Type B pancreatic cell (in vitro differentiated cells): ENCODE data around the gene HS2ST1. TPM values are rescaled to one million over a fixed set of nuclear protein-coding genes. Genes with fewer than 3 reads are reported as not detected.

Experiments
- DNase-seq: peaks from one replicate; pipeline ENCODE4 v3.0.0; 2021; ENCODE audit warnings: mixed read lengths; ENCODE audit not compliant: unreplicated experiment; ENCODE audit errors: extremely low spot score
- H3K27ac Mint-ChIP-seq: 2 replicates; pipeline ENCODE4 v1.8.0; 2021; ENCODE audit warnings: mild to moderate bottlenecking, mixed read lengths
- H3K27me3 Mint-ChIP-seq: 2 replicates; pipeline ENCODE4 v1.8.0; 2021; ENCODE audit warnings: mixed read lengths
- H3K36me3 Mint-ChIP-seq: 2 replicates; pipeline ENCODE4 v1.8.0; 2021; ENCODE audit warnings: mixed read lengths
- H3K4me1 Mint-ChIP-seq: one replicate; pipeline ENCODE4 v1.8.0; 2021; ENCODE audit warnings: mixed read lengths; ENCODE audit not compliant: unreplicated experiment
- H3K4me3 Mint-ChIP-seq: 2 replicates; pipeline ENCODE4 v1.8.0; 2021; ENCODE audit warnings: mild to moderate bottlenecking, mixed read lengths
- H3K9me3 Mint-ChIP-seq: 2 replicates; pipeline ENCODE4 v1.8.0; 2021; ENCODE audit warnings: mixed read lengths
- total RNA-seq: library from RNA; stranded (reverse); gene quantifications from 2 replicates; pipeline ENCODE4 v1.2.1, GENCODE V29; 2021; ENCODE audit warnings: low replicate concordance
- TF ChIP-seq, protein P1 (sequence below): fragments of 200-600 bp; sonication (generic); conservative IDR thresholded peaks from 2 replicates; pipeline ENCODE4 v1.5.0; 2021; ENCODE audit warnings: antibody characterized with exemption, mild to moderate bottlenecking

HS2ST1 gene
- total RNA-seq, 1 donor from 2014 or later, result 40.3 TPM

DNA sequence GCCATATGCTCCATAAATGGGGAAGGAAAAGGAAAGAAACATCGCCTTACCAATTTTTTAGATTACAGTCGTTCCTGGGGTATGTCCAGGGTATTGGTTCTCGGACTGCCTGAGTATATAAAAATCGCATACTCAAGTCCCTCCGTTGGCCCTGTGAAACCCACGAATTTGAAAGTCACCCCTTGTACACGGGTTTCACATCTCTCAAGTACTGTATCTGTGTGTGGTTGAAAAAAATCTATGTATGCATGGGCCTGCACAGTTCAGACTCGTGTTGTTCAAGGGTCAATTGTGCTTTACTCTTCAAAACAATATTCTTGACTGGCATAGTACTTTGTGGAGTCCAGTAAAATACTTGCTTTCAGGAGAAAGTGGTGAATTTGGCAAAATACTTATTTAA, 171.7 kb downstream of the HS2ST1 start:
- TF ChIP-seq, protein P1, sequence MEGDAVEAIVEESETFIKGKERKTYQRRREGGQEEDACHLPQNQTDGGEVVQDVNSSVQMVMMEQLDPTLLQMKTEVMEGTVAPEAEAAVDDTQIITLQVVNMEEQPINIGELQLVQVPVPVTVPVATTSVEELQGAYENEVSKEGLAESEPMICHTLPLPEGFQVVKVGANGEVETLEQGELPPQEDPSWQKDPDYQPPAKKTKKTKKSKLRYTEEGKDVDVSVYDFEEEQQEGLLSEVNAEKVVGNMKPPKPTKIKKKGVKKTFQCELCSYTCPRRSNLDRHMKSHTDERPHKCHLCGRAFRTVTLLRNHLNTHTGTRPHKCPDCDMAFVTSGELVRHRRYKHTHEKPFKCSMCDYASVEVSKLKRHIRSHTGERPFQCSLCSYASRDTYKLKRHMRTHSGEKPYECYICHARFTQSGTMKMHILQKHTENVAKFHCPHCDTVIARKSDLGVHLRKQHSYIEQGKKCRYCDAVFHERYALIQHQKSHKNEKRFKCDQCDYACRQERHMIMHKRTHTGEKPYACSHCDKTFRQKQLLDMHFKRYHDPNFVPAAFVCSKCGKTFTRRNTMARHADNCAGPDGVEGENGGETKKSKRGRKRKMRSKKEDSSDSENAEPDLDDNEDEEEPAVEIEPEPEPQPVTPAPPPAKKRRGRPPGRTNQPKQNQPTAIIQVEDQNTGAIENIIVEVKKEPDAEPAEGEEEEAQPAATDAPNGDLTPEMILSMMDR, result no peak
- no peaks in the 10 kb centered on the region for H3K4me1 Mint-ChIP-seq
- H3K4me3 Mint-ChIP-seq, result no peak overlapping the region
- H3K27me3 Mint-ChIP-seq, result no peaks in the 10 kb centered on the region
- no peaks in the 10 kb centered on the region for H3K9me3 Mint-ChIP-seq
- H3K27ac Mint-ChIP-seq, result no peak overlapping the region
- no peak for DNase-seq
- H3K36me3 Mint-ChIP-seq, result peaks cover 3% of the 10 kb centered on the region

DNA sequence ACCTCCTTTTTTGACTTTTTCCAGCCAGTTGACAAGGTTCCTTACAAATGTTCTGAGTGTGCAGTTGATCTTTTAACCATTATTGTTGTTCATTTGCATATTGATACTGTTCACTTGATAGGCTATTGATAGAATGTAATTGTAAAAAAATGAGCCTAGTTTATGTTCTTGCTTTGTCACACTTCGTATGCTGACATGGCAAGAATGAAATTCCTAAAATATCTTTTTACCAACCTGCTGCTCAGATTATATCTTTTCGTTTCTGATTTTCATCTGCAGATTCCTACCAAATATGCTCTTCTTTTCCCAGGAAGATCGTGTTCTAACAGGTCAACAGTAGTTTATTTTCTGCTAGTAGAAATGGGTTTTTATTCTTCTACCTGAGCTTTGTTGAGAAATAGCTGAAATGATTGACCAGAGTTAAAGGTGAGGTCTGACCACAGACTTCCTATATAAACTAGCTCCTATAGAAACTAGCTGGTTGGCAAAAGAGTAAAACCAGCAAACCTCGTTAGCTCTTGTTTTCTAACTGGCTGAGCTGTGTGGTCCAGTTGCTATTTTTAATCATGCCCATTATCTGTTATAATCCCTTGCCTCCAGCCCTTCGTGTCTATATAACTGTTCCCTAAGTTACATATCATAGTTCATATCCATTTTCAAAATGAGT, 174.8 kb downstream of the HS2ST1 start:
- Mint-ChIP-seq H3K4me1 (no peaks in the 10 kb centered on the region), H3K36me3 (peaks cover 3% of the 10 kb centered on the region), H3K9me3 (no peaks in the 10 kb centered on the region), H3K4me3 (no peak overlapping the region), H3K27me3 (no peaks in the 10 kb centered on the region), H3K27ac (no peak overlapping the region)
- TF ChIP-seq, protein P1, result no peak
- DNase-seq, result no peak

DNA sequence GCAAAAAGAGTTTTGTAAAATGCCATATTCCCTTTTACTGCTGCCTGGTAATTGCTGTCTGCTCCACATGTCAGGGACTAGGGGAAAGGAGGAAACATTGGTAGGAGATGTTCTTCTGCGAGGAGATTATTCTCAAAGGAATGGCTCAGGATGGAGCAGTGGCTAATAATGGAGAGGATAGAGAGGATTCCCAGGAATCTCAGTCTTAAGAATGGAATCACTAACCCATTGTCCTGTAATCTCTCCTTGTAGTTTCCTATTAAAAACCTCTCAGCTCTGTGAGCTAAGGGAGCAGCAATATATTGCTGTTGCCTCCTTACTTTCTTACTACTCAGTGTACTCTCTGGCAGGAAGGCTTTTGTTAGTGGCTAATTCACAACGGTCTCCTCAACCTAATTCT, 175.4 kb downstream of the HS2ST1 start:
- Mint-ChIP-seq H3K4me3 (no peak overlapping the region), H3K27me3 (no peaks in the 10 kb centered on the region)

DNA sequence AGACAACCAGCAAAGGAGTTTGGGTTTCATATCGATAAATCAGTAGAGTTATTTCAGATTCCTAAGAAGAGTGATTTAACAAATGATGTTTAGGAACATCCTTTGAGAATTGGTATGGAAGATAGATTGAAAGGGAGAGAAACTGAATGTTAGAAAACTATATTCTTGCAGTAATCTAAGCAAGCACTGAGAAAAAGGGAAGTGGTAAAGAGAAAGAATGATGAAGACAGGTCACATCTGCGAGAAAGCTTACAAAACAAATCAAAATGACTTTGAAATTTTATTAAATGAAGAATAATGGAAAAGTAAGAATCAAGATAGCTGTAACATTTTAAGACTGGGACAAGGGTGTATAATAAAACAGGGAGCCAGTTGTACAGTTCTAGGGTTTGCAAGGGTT, 177.0 kb downstream of the HS2ST1 start:
- Mint-ChIP-seq H3K4me3 (no peak overlapping the region), H3K4me1 (no peaks in the 10 kb centered on the region), H3K27ac (no peak overlapping the region), H3K27me3 (no peaks in the 10 kb centered on the region), H3K9me3 (no peaks in the 10 kb centered on the region), H3K36me3 (peaks cover 3% of the 10 kb centered on the region)
- no peak for DNase-seq
- TF ChIP-seq, protein P1, result no peak

More for the DNA sequence above, 175.4 kb downstream of the HS2ST1 start:
- DNase-seq, result no peak
- peaks cover 3% of the 10 kb centered on the region for H3K36me3 Mint-ChIP-seq
- H3K4me1 Mint-ChIP-seq, result no peaks in the 10 kb centered on the region
- no peak overlapping the region for H3K27ac Mint-ChIP-seq
- TF ChIP-seq, protein P1, result no peak
- H3K9me3 Mint-ChIP-seq, result no peaks in the 10 kb centered on the region

DNA sequence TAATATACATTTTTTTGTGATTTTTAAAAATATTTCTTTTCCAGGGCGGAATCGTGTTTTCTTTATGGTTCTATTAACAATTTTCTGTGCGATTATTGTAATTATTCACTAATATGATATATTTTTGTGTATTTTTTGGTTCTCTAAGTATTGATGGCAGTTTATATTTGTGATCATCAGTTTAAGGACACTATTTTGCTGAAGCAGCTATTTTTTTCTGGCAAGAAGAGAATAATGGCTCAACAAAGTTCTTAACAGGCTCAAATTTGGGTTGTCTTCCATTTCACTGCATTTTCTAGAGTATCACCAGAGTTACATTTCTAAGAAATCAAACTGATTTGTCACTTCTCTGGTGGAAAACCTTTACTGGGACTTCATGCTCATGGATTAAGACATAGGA, 178.4 kb downstream of the HS2ST1 start:
- H3K36me3 Mint-ChIP-seq, result peaks cover 9% of the 10 kb centered on the region
- H3K9me3 Mint-ChIP-seq, result peaks cover 3% of the 10 kb centered on the region
- no peaks in the 10 kb centered on the region for H3K27me3 Mint-ChIP-seq
- H3K4me1 Mint-ChIP-seq, result no peaks in the 10 kb centered on the region
- H3K4me3 Mint-ChIP-seq, result no peak overlapping the region
- TF ChIP-seq, protein P1, result no peak
- no peak overlapping the region for H3K27ac Mint-ChIP-seq
- DNase-seq, result no peak
